Activated T-cell treated with anti-CD3 and anti-CD28 coated beads, Interleukin-2, amount 50 U/mL, for 1 hour (primary cell): ENCODE measurements around the gene DPM2.
A peak's percentile ranks its signal among the peaks of the same experiment; 100 is the strongest.

Experiments
- DNase-seq: peaks from one replicate; pipeline ENCODE4 v3.0.0-alpha.2; 2020

Gene DPM2

DNA sequence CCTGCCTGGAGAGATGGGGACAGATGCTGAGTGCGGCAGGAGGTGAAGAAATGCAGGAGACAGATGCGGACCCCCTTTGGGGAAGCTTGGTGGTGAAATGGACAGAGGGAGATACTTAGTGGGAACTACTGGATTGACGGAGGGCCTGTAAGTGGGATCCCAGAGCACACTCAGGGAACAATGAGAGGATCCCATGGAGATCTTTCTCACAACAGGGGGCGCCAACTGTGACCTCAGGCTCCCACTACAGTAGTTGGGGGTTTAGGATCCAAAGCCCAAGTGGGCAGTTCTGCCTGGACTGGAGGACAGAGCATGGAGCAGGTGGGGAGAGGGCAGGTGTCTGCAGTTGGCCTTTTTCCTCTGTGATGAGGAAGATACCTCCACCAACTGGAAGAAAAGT, 3.4 kb downstream of the DPM2 start:
- DNase-seq = no peak

DNA sequence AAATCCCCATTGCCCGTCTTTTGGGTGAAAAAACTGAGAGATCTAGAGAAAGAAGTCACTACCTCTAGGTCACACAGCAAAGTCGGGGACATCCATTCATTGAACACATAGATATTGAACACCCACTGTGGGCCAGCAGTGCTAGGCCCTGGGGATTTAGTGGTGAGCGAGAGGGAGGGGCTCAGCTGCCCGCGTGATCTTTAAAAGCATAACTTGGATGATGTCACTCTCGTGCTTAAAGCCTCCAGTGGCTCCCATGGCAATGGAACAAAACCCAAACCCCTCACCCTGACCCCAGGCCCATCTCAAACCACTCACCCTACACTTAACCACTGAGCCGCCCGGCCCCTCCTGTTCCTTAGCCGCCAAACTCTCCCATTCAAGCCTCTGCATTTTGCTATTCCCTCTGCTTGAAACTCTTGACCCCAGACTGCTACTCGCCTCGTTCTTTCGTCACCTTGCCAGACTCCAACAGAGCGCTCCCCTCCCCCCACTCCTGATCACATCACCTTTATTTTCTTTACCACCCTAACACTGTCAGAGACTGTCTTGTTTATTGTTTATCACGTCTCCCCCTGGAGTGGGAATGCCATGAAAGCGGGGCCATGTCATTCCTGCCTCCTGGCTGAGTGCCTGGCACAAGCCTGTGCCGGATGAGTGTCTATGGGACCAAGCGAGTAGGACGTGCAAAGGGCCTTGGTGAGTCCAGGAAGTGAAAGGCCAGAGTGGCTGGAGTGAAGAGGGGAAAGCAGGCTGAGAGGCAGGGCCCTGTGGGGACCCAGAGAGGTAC, 6.4 kb downstream of the DPM2 start:
- DNase-seq = no peak

DNA sequence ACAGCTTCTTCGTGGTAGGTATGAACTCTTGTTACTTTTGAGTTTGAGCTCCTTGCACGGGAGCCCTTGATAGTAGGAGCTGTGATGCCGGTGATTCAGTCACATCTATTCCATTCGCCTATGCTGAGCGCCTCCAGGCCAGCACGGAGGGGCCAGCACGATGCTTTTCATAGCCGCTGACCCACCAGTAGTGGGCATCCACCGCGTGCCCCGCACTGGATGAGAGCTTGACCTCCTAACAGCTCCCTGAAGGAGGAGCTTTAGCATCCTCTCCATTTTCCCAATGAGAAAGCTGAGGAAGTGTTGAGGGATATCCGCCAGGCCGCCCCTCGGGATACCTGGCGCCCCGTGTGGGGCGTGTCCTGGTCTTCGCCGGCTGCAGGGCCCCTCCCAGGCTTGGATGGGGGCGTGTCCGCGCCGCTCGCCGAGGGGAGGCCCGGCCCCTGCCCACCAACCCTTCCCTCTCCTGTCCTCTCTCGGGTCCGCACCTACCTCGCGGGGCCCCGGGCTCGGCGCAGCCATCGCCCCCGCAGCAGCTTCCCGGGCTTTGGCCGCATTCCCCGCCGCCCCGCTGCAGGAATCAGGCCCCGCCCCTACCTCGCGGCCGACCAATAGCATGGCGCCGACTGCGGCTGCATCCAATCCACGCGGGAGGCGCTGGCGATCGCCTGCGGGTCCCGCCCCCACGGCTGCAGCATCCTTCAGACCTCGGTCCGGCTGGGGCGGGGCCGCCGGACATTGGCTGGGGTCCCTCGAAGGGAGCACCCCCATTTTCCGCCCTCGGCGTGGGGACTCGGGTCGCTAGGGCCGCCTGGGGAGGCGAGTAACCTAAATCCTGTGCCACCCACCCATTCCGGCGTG, 7.2 kb downstream of the DPM2 start, which contains the start of gene PIP5KL1:
PIP5KL1 (minus strand) TSS at position 547 of the 861 bp plus-strand sequence; CDS start at position 522, 25 bp downstream.
- DNase-seq = peak; percentile 78

DNA sequence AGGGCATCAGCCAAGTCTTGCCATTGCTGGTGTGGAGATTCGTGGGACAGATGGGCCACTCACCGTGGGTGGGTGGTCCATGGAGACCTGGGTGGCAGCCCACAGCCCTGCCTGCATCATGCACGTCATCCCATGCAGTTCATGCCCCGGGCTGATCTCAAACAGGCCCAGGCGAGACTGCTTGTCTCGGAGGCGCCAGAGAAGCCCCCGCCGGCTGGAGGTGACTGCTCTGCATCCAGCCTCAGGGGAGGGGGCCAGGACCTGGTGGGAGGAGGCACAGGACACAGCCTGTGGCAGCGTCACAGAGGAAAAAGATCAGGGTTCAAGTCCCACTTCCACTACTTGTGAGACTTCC, 8.1 kb downstream of the DPM2 start:
- no peak for DNase-seq

DNA sequence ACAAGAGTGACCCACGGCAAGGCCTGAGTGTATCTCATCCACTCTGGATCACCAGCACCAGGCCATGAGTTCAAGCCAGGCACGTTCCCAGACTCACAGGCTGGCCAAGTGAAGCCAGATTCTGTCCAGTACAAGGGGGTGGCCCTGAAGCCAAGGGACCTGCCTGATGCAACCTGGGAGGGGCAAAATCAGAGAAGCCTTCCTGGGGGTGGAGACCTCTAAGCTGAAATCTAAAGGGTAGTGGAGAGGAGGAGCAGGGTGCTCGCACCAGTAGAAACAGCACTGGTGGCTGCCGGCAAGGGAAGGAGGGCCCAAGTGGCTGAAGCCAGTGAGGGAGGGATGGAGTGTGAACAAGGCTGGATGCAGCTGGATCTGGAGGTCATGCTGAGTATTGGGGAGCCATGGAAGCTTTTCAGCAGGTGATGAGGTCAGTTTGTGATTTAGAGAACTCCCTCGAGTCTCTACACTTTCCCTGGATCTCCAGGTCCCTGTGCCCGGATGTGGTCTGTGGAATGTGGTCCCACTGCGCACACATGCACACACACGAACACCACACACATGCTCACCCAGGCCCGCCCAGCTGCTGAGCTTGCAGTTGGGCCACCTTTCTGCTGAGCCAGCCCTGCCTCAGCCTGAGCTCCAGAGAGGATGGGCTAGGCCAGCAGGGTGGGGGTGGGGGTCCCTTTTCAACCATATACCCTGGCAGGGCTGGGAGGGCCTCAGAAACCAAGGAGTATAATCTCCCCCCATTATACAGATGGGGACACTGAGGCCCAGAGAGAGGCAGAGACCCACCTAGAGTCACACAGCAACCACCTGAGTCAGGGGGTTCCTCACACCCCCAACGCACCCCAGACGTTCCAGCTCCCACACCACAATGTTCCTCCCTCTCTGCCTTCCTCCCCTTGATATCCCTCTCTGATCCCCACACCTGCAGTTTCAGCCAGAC, 8.7 kb downstream of the DPM2 start:
- DNase-seq = no peak

DNA sequence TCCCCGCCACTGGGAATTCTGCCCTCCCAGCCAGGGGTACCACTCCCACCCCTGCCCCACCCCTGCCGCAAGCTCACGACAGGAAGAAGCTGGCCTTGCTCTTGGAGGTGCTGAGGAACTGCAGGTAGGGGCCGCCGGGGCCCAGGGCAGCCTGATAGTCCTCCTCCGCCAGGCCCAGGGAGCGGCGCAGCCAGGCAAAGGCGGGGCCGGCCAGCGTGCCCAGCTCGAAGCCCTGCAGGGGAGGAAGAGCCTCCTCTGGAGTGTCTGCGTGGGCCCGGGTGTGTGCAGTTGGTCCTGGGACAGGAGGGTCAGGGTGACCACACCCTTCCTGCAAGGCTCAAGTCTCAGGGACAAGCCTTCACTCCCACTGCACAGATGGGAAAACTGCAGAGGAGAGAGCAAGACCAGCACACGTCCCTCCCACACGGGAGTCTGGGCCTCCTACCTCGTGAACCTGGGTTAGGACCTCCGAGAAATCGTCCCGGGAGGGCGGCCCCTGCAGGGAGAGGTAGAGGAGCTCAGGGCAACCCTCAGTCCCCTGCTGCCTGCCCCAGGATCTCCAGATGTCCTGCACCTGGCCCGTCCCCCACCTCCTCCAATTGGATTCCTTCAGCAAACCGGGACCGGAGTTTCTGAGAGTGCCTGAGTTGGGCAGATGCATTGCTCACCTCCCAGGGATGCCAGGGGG, 9.5 kb downstream of the DPM2 start:
- DNase-seq = no peak

DNA sequence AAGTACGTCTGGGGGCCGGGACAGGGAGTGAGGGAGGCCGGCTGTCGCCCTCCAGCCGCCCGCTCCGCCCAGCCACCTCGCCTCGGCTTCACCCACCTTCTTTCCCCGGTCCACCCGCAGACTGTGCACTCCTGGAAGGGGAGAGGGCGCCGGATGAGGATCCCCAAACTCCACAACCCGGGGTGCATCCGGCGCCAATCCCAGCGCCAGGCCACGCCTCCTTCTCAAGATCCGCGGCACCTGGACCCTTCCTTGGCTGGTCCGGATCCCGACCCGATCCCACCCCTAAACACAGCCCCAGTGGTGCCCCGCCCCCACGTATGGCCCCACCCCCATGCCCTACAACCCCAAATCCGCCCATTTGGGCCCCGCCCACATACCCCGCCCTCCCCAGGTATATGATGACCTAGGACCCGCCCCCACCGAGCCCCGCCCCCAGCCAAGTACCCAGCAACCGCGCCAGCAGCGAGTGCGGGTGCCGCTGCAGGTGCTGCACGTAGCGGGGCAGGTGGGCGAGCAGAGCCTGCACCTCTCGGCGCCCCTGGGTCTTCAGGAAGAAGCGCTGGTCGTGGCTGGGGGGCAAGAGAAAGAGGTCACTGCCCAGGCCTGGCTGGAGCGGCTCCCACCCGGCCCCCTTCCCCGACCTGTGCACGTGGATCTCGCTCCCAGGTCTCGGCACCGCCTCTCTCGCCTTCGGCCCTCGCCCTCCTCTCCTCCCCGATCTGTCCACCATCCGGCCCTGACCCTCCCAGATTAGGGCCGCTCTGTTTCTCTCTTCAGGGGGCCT, 10.3 kb downstream of the DPM2 start:
- peak; percentile 79 for DNase-seq

DNA sequence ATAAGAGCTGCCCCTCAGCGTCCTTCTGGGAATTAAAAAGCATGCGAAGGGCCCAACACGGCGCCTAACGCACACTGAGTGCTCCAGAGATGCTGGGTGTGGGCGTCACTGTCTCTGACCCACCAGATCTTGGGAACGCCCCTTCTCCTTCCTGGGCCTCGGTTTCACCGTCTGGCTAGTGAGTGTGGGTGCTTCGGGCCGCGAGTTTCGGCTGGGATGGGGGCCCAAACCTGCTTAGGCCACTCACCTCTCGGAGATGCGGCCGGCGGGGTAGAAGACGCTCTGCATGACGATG, 10.8 kb downstream of the DPM2 start:
- DNase-seq = no peak

DNA sequence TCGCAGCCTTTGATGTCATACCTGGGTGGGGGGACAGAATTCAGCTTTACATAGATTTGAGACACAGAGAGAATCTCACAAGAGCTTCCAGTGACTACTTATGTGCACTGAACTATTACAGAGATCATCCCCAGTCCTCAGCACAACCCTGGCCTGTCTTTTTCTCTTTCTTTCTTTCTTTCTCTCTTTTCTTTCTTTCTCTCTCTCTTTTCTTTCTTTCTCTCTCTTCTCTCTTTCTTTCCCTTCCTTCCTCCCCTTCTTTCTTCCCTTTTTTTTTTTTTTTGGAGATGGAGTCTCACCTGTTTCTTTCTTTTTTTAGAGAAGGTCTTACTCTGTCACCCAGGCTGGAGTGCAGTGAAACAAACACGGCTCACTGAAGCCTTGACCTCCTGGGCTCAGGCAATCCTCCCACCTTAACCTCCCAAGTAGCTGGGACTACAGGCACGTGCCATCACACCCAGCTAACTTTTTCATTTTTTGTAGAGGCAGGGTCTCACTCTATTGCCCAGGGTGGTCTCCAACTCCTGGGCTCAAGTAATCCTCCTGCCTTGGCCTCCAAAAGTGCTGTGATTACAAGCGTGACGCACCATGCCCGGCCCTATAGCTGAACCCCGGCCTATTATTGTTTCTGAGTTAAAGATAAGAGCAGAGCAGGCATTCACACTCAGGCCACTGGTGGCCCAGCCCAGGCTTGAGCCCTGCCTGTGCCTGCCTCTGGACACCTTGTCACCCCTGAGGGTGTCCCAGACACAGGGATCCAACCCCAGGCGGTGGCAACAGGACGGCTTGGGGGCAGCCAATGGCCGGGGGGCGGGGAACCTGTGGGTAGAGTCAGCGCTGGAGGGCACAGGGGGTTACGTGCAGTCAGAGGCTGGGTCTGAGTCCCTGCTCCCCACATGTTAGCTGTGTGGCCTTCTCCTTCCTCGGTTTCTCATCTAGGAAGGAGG, 11.4 kb downstream of the DPM2 start:
- no peak for DNase-seq

DNA sequence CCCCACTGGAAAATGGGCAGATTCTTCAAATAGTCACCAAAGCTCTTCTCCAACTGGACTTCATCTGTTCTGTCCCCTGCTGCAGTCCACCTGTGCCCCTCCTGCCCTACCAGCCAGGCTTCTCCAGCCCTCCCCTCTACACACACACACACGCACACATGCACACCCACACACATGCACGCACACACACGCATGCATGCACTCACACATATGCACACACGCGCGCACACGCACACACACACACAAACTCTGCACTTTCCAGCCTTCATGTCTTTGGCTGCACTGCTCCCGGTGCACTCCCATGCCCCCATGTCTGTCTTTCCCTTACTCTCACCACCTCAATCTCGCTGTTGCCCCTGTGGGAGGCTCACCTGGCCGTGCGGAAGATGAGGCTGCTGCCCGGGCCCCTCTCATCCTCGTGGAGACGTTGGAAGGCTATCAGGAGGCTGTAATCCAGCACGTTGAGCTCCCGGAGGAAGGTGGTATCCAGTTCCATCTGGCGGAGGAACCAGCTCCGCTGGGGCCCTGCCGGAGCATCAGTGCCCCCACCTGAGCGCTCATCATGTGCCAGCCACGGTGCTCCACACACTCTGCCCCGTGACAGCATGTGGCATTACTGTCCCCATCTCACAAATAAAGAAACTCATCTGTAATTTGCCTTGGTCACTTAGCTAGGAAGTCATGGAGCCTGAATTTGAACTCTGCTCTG, 12.8 kb downstream of the DPM2 start:
- DNase-seq = no peak

DNA sequence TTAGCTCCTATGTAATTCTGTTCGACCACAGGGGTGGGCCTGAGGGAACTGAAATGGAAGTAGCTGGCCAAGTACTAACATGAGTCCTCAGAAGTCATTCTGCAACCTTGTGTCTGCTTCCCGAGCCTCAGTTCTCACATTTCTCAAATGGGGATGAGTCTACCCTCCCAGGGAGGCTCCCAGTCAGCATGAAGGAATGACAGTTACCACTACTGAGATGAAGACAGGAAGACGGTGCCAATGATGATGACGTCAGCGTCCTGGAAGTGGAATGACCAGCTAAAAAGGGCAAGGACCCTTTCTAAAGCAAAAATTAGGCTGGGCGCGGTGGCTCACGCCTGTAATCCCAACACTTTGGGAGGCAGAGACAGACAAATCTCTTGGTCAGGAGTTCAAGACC, 13.9 kb downstream of the DPM2 start:
- no peak for DNase-seq

DNA sequence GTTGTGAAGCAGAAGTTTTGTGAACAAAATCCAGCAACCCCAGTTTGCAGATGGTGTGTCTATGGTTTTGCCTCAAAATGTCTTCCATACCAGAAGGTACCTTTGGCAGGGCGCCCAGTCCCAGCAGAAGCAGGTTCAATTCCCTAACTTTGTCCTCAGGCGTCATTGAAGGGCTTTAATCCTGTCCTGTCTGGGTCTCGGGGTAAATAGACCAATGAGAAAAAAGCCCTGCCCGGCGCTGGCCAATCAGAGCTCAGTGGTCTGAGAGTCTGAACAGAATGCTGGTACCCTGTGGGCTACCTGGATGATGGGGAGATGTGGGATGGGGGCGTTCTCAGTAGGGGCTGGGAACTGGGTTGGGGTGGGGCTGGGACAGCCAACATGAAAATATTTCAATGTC, 14.6 kb downstream of the DPM2 start:
- no peak for DNase-seq

DNA sequence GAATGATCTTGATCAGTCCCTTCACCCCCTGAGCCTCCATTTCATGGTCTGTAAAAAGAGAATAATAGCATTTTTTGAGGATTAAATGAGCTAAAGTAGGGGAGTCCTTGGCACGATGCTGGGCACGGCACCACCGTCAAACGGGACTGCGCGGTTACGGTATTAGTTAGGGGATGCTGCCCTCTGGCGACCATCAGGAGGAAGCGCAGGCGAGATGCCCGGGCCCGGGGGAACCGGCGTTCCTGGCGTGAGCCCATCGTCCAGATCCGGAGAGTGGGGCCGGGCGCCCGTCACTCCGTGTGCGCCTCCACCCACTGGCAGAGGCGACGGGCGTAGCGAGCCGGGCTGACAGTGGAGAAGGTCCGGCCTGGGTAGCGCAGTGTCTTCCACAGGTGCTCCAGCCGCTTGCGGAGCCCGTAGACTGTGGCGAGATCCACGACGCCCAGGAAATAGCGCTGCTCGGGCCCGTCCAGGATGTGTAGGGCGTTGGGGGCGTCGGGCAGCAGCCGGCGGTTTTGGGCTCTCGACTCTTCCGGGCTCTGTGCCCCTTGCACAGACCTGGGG, 16.0 kb downstream of the DPM2 start:
- peak; percentile 84 for DNase-seq

DNA sequence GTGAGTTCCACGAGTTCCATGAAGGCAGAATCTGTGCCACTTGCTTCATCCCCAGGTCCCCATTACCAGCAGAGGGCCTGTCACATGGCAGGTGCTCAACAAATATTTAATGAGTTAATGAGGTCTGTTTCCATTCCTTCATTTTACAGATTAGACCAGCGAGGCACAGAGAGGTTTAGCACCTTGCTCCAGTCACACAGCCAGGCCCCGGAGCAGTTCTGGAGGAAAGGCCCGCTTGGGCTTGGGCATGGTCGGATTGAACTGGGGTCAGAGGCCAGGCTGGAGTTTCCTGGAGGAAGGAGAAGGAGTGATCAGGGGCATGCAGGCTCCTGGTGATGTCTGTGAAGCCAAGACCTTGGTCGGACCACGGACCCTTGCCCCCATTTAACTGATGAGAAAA, 16.9 kb downstream of the DPM2 start:
- no peak for DNase-seq

DNA sequence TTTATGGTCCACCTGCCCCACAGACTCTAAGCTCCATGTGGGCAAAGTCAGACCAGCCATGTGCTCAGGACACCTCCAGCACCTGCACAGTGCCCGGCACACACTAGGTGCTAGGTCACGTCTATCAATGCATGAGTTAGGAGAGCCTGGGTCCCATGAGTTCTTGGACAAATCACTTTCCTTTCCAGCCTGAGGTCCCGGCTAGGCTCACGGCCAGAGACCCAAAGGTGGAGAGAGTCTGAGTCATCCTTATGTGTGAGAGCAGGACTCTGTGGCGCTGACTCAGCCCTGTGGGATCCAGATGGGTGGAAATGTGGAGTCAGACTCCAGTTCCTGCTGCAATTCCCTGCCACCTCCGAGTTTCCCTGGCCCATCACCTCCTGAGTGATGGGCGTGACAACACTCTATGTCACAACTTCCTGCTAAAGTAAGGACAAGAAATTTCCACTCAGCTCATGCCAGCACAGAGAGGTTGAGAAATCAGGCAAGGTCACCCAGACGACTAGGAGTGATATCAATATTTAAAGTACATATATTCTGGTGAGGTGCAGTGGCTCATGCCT, 18.3 kb downstream of the DPM2 start:
- DNase-seq = no peak

DNA sequence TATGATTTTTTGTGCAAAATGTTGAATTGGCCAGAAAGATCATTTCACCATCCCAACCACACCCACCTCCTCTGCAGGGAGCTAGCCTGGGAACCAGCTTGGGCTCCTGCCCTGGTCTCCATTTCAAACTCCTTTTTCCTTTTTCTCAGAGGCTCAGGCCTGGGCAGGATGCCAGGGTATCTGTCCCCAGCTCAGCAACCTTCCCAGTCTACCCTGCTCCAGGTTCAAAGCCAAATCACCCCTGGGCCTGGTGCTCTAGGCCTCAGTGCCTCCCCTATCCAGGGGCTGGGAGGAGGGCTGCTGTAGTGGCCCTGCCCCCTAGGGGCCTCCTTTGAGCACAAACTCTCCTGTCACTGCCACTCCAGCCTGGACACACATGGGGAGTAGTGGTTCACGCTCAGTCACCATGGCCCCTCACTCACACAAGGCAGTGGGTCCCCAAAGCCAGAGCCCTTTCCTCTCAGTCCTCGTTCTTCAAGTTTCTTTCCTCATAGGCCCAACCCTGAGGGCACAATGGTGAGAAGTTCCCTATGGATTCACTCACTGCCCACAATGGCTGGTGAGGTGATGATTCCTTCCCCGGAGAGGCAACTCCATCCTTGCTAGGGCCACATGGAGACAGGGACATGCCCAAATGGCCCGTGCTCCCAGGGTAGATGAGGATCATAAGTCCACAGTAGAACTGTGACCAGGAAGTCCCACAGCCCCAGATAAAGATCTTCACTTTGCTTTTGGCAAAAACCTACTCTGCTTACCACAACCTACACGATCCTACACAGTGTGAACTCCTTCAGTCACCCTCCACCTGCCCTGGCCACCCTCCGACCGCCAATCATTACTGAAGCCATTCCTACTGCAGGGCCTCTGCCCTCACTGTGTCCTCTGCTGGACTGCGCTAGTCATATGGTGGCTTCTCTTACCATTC, 19.2 kb downstream of the DPM2 start:
- no peak for DNase-seq

DNA sequence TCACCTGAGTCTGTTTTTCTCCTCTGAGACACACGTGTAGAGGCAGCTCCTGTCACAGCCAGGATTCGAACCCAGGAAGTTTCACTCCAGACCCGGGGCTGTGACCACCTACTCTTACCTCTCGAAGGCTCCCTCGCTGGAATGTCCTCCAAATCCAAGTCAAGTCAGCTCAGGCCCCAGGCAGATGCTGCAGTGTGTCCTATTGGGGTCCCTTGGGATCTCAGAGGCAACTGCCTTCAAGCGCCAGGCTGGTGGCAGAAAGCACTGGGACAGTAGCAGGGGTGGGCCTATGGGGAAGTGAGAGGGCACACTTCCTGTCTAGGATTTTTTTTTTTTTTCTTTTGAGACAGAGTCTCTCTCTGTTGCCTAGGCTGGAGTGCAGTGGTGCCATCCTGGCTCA, 20.1 kb downstream of the DPM2 start:
- no peak for DNase-seq
